Muscle of back (tissue), 11 donors: ENCODE measurements around the gene LHFPL6. TPM values are rescaled to one million over a fixed set of nuclear protein-coding genes. Genes with fewer than 3 reads are reported as not detected.

Source experiments
- DNase-seq, 3 donors: peaks; one replicate each; pipeline versions ENCODE4 v3.0.0 to v3.0.0-alpha.2; 2013
- polyA plus RNA-seq, 10 donors: library from polyadenylated mRNA; unstranded; fragments of 120-200 nt; gene quantifications; one replicate each; pipeline ENCODE4 v1.2.1, GENCODE V29; 2013; ENCODE audit not compliant: insufficient read length in 10 of 10

The LHFPL6 gene
- polyA plus RNA-seq, 10 donors = 53.9 to 84.6 (median 68.7) TPM

GRCh38 chr13:39596685-39597084 is 6.3 kb downstream of the LHFPL6 start:
- DNase-seq = peak in 1 of 3 donors; percentile 70

- no peak for DNase-seq
Measured at GRCh38 chr13:39596176-39596575, 6.8 kb downstream of the LHFPL6 start.

GRCh38 chr13:39590466-39591036 is 12.4 kb downstream of the LHFPL6 start:
- no peak for DNase-seq

DNA sequence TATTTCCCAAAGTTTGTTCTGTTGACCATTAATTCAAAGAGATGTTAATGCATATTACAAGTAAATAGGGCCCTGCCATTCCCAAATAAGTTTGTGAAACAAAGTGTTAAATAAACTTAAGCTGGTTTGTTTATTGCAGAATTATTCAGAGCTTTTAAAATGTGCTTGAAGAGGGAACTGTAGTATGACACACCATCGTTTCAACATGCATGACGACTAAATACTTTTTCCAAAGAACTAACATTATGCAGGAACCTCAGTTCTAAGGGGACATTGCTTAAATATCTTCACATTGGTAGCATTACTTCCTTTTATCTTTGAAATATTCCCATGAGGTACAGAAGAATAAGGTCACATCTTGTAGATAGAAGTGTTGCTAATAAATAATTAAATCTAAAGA is 14.6 kb downstream of the LHFPL6 start:
- no peak for DNase-seq

DNA sequence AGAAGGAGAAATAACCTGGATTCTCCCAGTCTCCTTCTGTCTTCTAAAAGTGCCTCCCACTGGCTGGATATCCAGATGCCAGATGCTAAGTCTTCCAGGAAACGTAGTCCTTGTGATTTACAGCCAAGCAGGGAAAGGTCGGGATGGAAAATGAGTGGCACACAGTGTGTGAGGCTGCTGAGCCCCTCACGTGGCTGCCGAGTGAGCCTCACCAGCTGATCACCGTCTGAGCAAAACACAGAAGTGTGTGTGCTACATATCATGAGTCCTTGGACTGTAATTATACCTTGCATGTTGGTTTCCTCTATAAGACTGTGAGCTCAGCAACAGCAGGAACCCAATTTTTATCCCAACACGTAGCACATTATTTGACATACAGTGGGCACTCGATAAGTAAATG is 15.1 kb downstream of the LHFPL6 start:
- DNase-seq = no peak

DNA sequence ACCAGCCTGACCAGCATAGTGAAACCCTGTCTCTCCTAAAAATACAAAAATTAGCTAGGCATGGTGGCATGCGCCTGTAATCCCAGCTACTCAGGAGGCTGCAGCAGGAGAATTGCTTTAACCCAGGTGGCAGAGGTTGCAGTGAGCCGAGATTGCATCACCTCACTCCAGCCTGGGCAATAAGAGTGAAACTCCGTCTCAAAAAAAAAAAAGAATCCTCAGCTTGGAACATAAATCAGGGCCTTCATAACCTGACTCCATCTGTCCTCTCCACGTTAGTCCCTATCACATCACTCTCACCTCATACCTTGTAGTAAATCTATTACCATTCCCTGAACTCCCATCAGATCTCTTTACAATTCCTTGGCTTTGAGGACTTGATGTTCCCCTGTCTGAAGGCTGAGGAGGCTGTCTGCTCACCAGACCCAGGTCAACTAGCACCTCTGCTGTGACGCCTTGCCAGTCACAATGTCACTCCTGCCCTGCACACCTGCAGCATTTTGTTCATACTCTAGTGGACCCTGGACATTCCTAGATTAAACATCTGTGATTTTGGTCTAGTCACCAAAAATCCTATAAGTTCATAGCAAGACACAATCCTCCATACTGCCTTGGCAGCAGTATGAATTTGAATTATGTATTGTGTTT is 15.9 kb downstream of the LHFPL6 start:
- DNase-seq = no peak

DNA sequence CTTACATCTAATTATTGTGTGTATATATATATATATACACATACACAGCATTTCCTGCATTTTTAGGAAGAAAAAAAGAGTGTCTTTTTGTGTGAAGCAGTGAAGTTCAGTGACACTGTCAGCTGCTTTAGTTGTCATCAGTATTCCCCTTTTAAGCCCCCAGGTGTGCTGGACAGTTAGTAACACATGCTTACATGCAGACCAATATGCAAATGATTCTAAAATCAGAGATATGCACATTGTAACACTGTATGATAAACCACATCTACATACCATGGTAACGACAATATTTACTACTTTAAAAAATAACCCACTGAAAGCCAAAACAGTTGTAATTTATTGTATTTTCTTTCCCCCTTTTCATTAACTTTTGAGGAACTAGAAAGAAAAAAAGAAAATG is 16.8 kb downstream of the LHFPL6 start:
- no peak for DNase-seq

DNA sequence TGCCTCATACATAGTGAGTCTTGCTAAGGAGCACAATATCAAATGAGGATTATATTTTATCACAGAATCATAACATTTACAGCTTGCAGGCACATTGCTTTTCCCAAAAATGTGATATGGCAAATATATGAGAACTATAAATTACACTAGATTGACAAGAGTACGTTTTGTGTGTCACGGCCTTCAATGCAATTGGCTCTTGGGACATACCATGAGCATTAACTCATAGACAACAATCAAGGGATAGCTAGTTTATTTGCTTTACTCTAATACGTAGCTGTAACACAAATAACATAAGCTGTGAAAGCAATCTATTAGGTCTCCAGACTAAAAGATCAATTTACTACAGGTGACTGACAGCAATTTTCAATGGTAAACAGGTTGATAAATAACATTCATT is 17.8 kb downstream of the LHFPL6 start:
- DNase-seq = no peak

- DNase-seq = no peak
Measured at GRCh38 chr13:39580881-39581575, 22.0 kb downstream of the LHFPL6 start.

DNA sequence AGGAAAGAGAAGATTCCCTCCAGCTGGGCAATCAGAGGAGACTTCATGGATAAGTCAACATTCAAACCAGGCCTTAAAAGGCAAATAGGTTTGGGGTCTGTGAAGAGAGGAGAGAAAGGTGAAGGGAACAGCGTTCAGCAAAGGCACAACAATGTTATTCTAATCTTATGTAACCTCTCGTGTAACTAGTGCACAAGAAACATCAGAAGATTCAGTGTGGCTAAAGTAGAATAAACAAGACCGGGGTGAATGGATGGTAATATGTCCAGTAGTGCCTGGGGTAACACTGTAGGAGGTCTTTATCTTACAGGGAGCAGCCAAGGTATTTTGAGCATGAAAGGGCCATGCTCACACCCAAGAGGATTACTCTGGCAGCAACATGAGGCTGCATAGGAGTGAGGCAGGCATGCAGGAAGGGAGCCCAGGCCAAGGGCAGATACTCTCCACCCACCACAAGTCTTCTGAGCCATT is 24.1 kb downstream of the LHFPL6 start:
- DNase-seq = no peak

- DNase-seq = no peak
Measured at GRCh38 chr13:39577838-39578491, 25.0 kb downstream of the LHFPL6 start.

DNA sequence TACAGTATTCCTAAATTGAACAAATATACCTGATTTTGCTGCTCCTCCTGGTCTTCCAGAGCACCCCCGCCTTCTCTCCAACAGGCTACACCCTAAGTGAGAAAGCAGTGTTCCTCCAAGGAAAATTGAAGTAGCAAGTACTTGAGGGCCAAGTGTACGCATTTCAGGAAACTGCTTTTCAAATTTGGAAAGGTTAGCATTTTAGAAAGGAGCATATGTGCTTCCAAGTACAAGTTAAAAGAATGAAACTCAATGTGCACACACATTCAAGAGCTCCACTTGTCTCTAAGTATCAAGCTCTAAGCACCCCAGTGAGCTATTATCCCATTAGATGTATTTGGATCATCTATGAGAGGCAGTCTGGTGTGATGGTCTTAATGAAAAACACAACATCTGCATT is 25.8 kb downstream of the LHFPL6 start:
- DNase-seq = peak in 1 of 3 donors; percentile 26

GRCh38 chr13:39575641-39576238 is 27.3 kb downstream of the LHFPL6 start:
- DNase-seq = no peak

GRCh38 chr13:39571502-39572092 is 31.4 kb downstream of the LHFPL6 start:
- DNase-seq = no peak

DNA sequence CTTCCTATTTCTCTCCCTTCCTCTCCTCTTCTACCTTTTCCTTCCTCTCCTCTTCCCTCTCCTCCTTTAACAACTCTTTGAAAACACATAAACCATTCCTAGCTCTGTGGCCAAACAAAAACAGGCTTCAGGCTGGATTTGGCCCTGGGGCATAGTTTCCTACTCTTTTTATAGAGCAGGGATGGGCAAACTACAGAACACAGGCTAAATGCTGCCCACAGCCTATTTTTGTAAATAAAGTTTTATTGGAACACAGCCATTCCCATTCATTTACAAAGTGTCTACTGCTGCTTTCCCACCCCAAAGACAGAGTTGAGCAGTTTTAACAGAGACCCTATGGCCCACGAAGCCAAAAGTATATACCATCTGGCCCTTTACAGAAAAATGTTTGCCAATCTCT is 35.4 kb downstream of the LHFPL6 start:
- DNase-seq = no peak

DNA sequence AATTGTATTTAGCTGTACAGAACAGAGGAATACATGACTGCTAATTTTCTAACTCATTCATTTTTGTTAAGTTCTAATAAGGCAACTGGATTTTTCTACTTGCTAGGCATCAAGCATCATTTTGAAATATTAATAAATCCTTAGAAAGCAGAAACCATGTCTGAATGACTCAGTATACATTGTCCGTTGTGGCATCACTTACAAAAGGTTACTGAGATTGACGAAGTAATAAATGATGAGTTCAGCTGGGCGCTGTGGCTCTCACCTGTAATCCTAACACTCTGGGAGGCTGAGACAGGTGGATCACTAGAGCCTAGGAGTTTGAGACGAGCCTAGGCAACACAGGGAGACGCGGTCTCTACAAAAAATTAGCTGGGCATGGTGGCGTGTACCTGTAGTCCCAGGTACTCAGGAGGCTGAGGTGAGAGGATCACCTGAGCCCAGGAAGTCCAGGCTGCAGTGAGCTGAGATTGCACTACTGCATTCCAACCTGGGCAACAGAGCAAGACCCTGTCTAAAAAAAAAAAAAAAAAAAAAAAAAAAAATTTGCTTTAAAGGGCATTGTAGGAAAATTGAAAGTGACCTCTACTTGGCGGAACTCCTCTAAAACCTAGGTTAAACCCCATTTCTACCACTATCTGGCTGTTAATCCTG is 36.6 kb downstream of the LHFPL6 start:
- DNase-seq = no peak

- peak in 2 of 3 donors; percentile 33 to 81 for DNase-seq
Measured at GRCh38 chr13:39565036-39565949, 37.7 kb downstream of the LHFPL6 start.

GRCh38 chr13:39563470-39563735 is 39.6 kb downstream of the LHFPL6 start:
- DNase-seq = no peak

DNA sequence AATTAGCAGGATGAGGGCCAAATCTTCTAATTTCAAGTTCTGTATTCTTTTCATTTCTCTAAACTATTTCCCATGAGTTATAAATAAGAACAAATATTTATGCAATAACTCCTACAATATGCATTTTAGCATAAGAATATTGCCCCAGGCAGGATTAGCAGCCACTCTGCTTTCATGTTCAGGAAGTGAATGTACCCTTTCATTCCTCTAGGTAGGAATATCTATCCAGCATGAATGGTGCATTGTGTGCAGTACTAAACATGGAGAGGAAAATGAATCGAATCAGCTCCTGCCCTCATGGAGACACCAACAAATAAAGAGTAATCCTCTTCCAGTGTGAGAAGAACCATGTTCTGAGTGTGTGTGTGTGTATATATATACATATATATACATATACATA is 41.0 kb downstream of the LHFPL6 start:
- DNase-seq = no peak

GRCh38 chr13:39559847-39560246 is 43.1 kb downstream of the LHFPL6 start:
- no peak for DNase-seq
